H1 (cell line): Measurements from ENCODE around the gene ERN2. TPM values are rescaled to one million over a fixed set of nuclear protein-coding genes. Genes with fewer than 3 reads are reported as not detected.

Source experiments
- CTCF ChIA-PET: fragments of 300-600 bp; sonication (Branson Sonifier 250); formaldehyde crosslinking; loops from one replicate; lab custom pipeline; 2021; ENCODE audit not compliant: partially characterized antibody; lab: Charles Lee
- POLR2A ChIA-PET: fragments of 300-600 bp; sonication (Branson Sonifier 250); formaldehyde crosslinking; loops from one replicate; lab custom pipeline; 2021; ENCODE audit warnings: inconsistent platforms; ENCODE audit not compliant: partially characterized antibody; lab: Charles Lee
- DNase-seq, 2 experiments: peaks; one replicate each; pipeline versions ENCODE4 v3.0.0 to v3.0.0-alpha.2; 2010 to 2022; ENCODE audit warnings: low spot score in 2 of 2, low read depth in 1 of 2, mixed read lengths in 1 of 2
- FAIRE-seq: peaks from 2 replicates; lab custom pipeline; 2011; peaks lifted over from hg19 to GRCh38; lab: Jason Lieb, UNC
- H2AFZ ChIP-seq: 2 replicates; pipeline ENCODE4 v1.8.1; 2012; ENCODE audit warnings: low read length, inconsistent platforms
- H2AK5ac ChIP-seq: 2 replicates; pipeline ENCODE4 v1.6.1; 2013; ENCODE audit warnings: low read depth, low read length
- H2BK120ac ChIP-seq: replicated peaks from 2 replicates; pipeline ENCODE3; 2013; ENCODE audit warnings: low read depth, low read length, inconsistent platforms
- H2BK12ac ChIP-seq: 2 replicates; pipeline ENCODE4 v1.6.1; 2013; ENCODE audit warnings: low read depth, low read length
- H2BK15ac ChIP-seq: 2 replicates; pipeline ENCODE4 v1.6.1; 2013; ENCODE audit warnings: low read length
- H2BK20ac ChIP-seq: 2 replicates; pipeline ENCODE4 v1.6.1; 2013; ENCODE audit warnings: low read length
- H2BK5ac ChIP-seq: 2 replicates; pipeline ENCODE4 v1.6.1; 2013; ENCODE audit warnings: low read depth, low read length
- H3K14ac ChIP-seq: 2 replicates; pipeline ENCODE4 v1.6.1; 2013; ENCODE audit warnings: inconsistent platforms; ENCODE audit not compliant: insufficient read length
- H3K18ac ChIP-seq: 2 replicates; pipeline ENCODE4 v1.6.1; 2013; ENCODE audit warnings: low read length; ENCODE audit errors: extremely low read depth
- H3K23ac ChIP-seq: 2 replicates; pipeline ENCODE4 v1.6.1; 2013; ENCODE audit warnings: inconsistent platforms; ENCODE audit not compliant: insufficient read length
- H3K23me2 ChIP-seq: 2 replicates; pipeline ENCODE4 v1.6.1; 2013; ENCODE audit warnings: low read depth, low read length
- H3K27ac ChIP-seq: 2 replicates; pipeline ENCODE4 v1.6.1; 2011; ENCODE audit warnings: low read depth, low read length, inconsistent platforms
- H3K27me3 ChIP-seq, 4 experiments: replicated peaks in 1 of 4; 1 replicate in 1 of 4; 2 replicates in 3 of 4; pipeline versions ENCODE4 v1.6.1 to v1.8.1; 2011 to 2013; ENCODE audit warnings: low read length in 3 of 4, mild to moderate bottlenecking in 3 of 4, inconsistent platforms in 2 of 4, mixed read lengths in 2 of 4, moderate library complexity in 1 of 4; ENCODE audit not compliant: control insufficient read depth in 3 of 4, insufficient read depth in 3 of 4; ENCODE audit errors: extremely low read depth in 1 of 4
- H3K36me3 ChIP-seq, 4 experiments: 2 replicates each; pipeline versions ENCODE4 v1.6.1 to v1.8.1; 2011 to 2013; ENCODE audit warnings: mild to moderate bottlenecking in 4 of 4, low read length in 3 of 4, moderate library complexity in 2 of 4, control low read depth in 1 of 4, inconsistent platforms in 1 of 4; ENCODE audit not compliant: insufficient read depth in 4 of 4, control insufficient read depth in 2 of 4
- H3K4ac ChIP-seq: replicated peaks from 2 replicates; pipeline ENCODE3; 2013; ENCODE audit warnings: low read length, low read depth, mixed read lengths, inconsistent platforms; ENCODE audit not compliant: insufficient read length
- H3K4me1 ChIP-seq, 4 experiments: replicated peaks in 1 of 4; 1 replicate in 1 of 4; 2 replicates in 3 of 4; pipeline versions ENCODE4 v1.6.1 to v1.8.1; 2011 to 2013; ENCODE audit warnings: low read length in 3 of 4, inconsistent platforms in 2 of 4, mixed read lengths in 1 of 4; ENCODE audit not compliant: insufficient read depth in 4 of 4, control insufficient read depth in 3 of 4
- H3K4me2 ChIP-seq, 2 experiments: 2 replicates each; pipeline versions ENCODE4 v1.6.1 to v1.8.1; 2011 to 2013; ENCODE audit warnings: low read depth in 2 of 2, low read length in 2 of 2, control low read depth in 1 of 2, inconsistent platforms in 1 of 2, mild to moderate bottlenecking in 1 of 2; ENCODE audit not compliant: insufficient read depth in 1 of 2
- H3K4me3 ChIP-seq, 4 experiments: fragments of 200-600, 300-600 bp in 1 of 4; sonication (generic), shearing (Covaris generic), sonication (Bioruptor Twin) in 1 of 4; 2 replicates each; pipeline versions ENCODE4 v1.5.1 to v1.8.1; 2011 to 2016; ENCODE audit warnings: low read length in 4 of 4, low read depth in 3 of 4, control low read depth in 2 of 4, inconsistent platforms in 2 of 4, mild to moderate bottlenecking in 2 of 4, mixed read lengths in 1 of 4, moderate library complexity in 1 of 4; ENCODE audit not compliant: insufficient read depth in 2 of 4; ENCODE audit errors: extremely low read depth in 1 of 4
- H3K56ac ChIP-seq: replicated peaks from 2 replicates; pipeline ENCODE3; 2013; ENCODE audit warnings: low read depth, mild to moderate bottlenecking, mixed read lengths, low read length, inconsistent platforms; ENCODE audit not compliant: insufficient read length
- H3K79me1 ChIP-seq: 2 replicates; pipeline ENCODE4 v1.6.1; 2013; ENCODE audit warnings: low read depth, low read length, control low read depth
- H3K79me2 ChIP-seq, 2 experiments: 2 replicates each; pipeline versions ENCODE4 v1.6.1 to v1.8.1; 2012 to 2013; ENCODE audit warnings: low read length in 2 of 2, mild to moderate bottlenecking in 2 of 2, inconsistent platforms in 1 of 2; ENCODE audit not compliant: insufficient read depth in 2 of 2, control insufficient read depth in 1 of 2
- H3K9ac ChIP-seq, 4 experiments: replicated peaks in 1 of 4; 1 replicate in 1 of 4; 2 replicates in 3 of 4; pipeline versions ENCODE4 v1.6.1 to v1.8.1; 2011 to 2013; ENCODE audit warnings: low read depth in 3 of 4, low read length in 3 of 4, control low read depth in 2 of 4, mild to moderate bottlenecking in 2 of 4, moderate library complexity in 2 of 4, inconsistent platforms in 1 of 4; ENCODE audit errors: extremely low read depth in 1 of 4
- H3K9me3 ChIP-seq, 2 experiments: 2 replicates each; pipeline versions ENCODE4 v1.6.1 to v1.8.1; 2012 to 2013; ENCODE audit warnings: mild to moderate bottlenecking in 2 of 2, moderate library complexity in 2 of 2, control low read depth in 1 of 2, inconsistent platforms in 1 of 2, low read depth in 1 of 2, low read length in 1 of 2, mixed read lengths in 1 of 2; ENCODE audit not compliant: insufficient read depth in 2 of 2
- H4K20me1 ChIP-seq, 2 experiments: replicated peaks in 1 of 2; 2 replicates each; pipeline versions ENCODE3 to v1.8.1; 2011 to 2013; ENCODE audit warnings: inconsistent platforms in 2 of 2, low read length in 2 of 2, mild to moderate bottlenecking in 1 of 2; ENCODE audit not compliant: insufficient read depth in 2 of 2, control insufficient read depth in 1 of 2
- H4K5ac ChIP-seq: 2 replicates; pipeline ENCODE4 v1.6.1; 2013; ENCODE audit warnings: low read length, low read depth, mixed read lengths, inconsistent platforms; ENCODE audit not compliant: insufficient read length
- H4K8ac ChIP-seq: 2 replicates; pipeline ENCODE4 v1.8.0; 2013; ENCODE audit warnings: mild to moderate bottlenecking, moderate library complexity, low read length, inconsistent platforms; ENCODE audit not compliant: insufficient read depth; ENCODE audit errors: extremely low read depth
- H4K91ac ChIP-seq: replicated peaks from 2 replicates; pipeline ENCODE3; 2013; ENCODE audit warnings: low read length, mixed read lengths, inconsistent platforms; ENCODE audit not compliant: insufficient read length
- whole genome bisulfite sequencing, 2 experiments: shearing (Covaris generic) in 1 of 2; methylation state at CpG; one replicate each; pipeline versions ENCODE4 v1.1.6 to v1.1.7; 2013 to 2015; ENCODE audit warnings: low lambda C conversion rate in 2 of 2, mixed read lengths in 2 of 2, inconsistent platforms in 1 of 2, low coverage in 1 of 2, missing lambda C conversion rate in 1 of 2; ENCODE audit not compliant: insufficient replicate concordance in 2 of 2, insufficient coverage in 1 of 2, insufficient read length in 1 of 2; ENCODE audit errors: extremely low coverage in 1 of 2, missing lambda C conversion rate in 1 of 2; 5-methylcytosine and 5-hydroxymethylcytosine counted together
- polyA plus RNA-seq, 7 experiments: library from polyadenylated mRNA; depleted of rRNA in 3 of 7; stranded (reverse) in 5 of 7; unstranded in 2 of 7; fragments of >200 nt in 5 of 7; fragments of 200-250 nt in 2 of 7; gene quantifications; 1 replicate in 5 of 7; 2 replicates in 1 of 7; 4 replicates in 1 of 7; pipeline versions ENCODE4 v1.2.1 to v1.2.3, GENCODE V29; 2011 to 2013; ENCODE audit warnings: missing spikeins in 2 of 7, mixed read lengths in 2 of 7
- total RNA-seq: library from RNA; stranded (reverse); fragmentation: NEBNext Ultra II Directional; extraction: Animal tissue kit (Norgen Biotek cat#: 25700); gene quantifications from 2 replicates; pipeline ENCODE4 v1.2.1, GENCODE V29; 2021

ERN2 gene
- total and polyA plus RNA-seq, 2 of the 8 experiments (the other 6 are each of a cell fraction or from before 2014, with no cell fraction given), result 2.4 to 4.4 TPM

DNA sequence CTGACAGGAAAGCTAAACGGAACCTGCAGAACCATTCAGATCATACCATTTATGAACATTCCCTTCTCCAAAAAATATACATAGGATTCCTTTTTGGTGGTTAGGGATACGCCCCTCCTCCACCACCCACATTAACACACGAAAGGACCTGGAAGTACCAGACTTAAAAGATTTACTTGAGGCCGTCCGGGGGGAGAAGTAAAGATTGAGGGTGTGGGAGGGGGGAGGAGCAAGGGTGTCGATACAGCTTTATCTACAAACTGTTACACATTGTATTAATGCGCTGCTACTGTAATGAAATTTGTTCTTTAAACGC, 72.4 kb downstream of the ERN2 start:
- POLR2A ChIA-PET, result interaction anchor here (0.7 to 3.2 kb wide), 16 partner anchors 8 to 132 kb away, joined by 3 to 32 read pairs (median 3); partner anchors contain the start of genes EARS2, PLK1 and UBFD1

More for the DNA sequence above, 72.4 kb downstream of the ERN2 start:
- Histone ChIP-seq H4K5ac (peak overlapping the region; percentile 85), H3K9ac (peak overlapping the region; percentile 65 to 96 (median 90)), H3K4me2 (peak overlapping the region; percentile 79 to 81), H3K4ac (peak overlapping the region; percentile 30), H4K20me1 (peaks cover 2% of the 10 kb centered on the region in 2 experiments), H3K56ac (peak overlapping the region; percentile 85), H3K79me1 (no peaks in the 10 kb centered on the region; the same call in 1 of the 2 replicates), H3K18ac (peak overlapping the region; percentile 75), H4K91ac (peak overlapping the region; percentile 52), H3K4me1 (peaks cover 0 to 9% (median 1%) of the 10 kb centered on the region in 4 experiments; a peak in 3 of 7 replicates), H2AFZ (peak overlapping the region; percentile 38; the same call in 1 of the 2 replicates), H3K14ac (no peak overlapping the region), H2AK5ac (no peak overlapping the region), H3K23ac (no peak overlapping the region), H3K36me3 (peaks cover 9 to 35% (median 16%) of the 10 kb centered on the region in 4 experiments), H3K27me3 (no peaks in the 10 kb centered on the region), H2BK15ac (no peak overlapping the region), H4K8ac (peak overlapping the region; percentile 97; the same call in 1 of the 2 replicates), H2BK12ac (no peak overlapping the region; the same call in 1 of the 2 replicates), H2BK20ac (no peak overlapping the region), H3K23me2 (peaks cover 4% of the 10 kb centered on the region; the same call in 1 of the 2 replicates), H3K9me3 (no peaks in the 10 kb centered on the region), H2BK5ac (peak overlapping the region; percentile 73; the same call in 1 of the 2 replicates), H2BK120ac (no peak overlapping the region), H3K27ac (peak overlapping the region; percentile 85), H3K79me2 (peaks cover 0 to 35% of the 10 kb centered on the region in 2 experiments; a peak in 2 of 4 replicates), H3K4me3 (peak overlapping the region; percentile 83 to 99 (median 96))
- no peak for FAIRE-seq
- CTCF ChIA-PET, result interaction anchor here (1.2 kb wide), 2 partner anchors 38 to 42 kb away, joined by 3 read pairs; partner anchors contain the start of gene PLK1
- 3% methylated on average over 8 of the region's 8 CpGs; no CpG with 5 or more reads in 1 of the 2 experiments for WGBS, 2 experiments
- peak in 1 of 2 experiments; percentile 9 for DNase-seq
